Activated CD4-positive, CD25-positive, alpha-beta regulatory T cell (primary cell): ENCODE data around the gene CDK5R2.

Source experiments
- DNase-seq, 4 experiments: peaks; one replicate each; lab custom pipeline; 2025; lab: John Stamatoyannopoulos, UW

Gene CDK5R2

DNA sequence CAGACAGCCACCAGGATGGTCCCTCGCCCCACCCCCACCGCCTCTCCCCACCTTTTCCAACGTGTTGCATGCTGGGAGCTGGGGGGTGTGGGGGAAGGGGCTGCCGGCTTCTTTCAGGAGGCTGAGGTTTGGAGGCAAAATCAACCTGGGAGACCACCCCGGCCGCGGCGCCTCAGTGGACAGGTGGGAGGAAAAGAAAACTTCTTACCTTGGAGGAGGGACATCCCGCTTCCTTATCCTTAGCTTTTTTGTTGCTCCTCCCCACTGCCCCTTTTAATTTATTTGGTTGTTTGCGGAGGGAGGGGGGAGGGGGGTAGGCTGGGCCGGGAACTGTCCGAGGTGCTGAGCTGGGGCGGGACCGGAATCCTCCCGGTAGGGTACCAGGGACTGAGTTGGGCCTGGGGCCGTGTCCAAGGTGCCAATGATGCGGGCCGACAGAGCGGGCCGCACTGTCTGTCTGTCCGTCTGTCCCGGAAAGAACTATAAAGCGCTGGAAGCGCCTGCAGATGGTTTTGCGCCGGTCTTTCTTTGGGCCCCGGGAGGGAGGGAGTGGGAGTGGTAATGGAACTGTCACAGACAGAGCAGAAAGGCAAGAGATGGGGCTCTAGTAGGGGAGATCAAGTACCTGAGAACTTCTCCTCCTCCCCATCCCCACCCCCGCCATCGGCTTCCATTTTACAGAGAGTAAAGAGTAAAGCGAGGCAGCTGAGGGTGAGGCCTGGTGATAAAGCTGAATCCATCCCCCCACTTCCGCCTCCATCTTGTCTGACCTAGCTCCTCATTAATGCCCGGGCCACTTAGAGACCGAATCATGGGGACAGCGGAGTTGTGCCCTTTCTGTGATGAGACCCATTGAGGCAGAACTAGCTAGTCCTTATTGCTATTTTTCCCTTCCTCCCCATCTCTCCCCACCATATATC is 2.4 kb downstream of the CDK5R2 start:
- DNase-seq: no peak

- peak in 3 of 4 experiments; percentile 12 to 44 (median 35) for DNase-seq
Observed at GRCh38 chr2:218962859-218963492, 3.5 kb downstream of the CDK5R2 start.

- DNase-seq: no peak
Observed at GRCh38 chr2:218963601-218964000, 4.1 kb downstream of the CDK5R2 start.

- no peak for DNase-seq
Observed at GRCh38 chr2:218964041-218964771, 4.7 kb downstream of the CDK5R2 start.

GRCh38 chr2:218970894-218971293 is 11.4 kb downstream of the CDK5R2 start:
- no peak for DNase-seq

- DNase-seq: no peak
Observed at GRCh38 chr2:218975060-218975777, 15.8 kb downstream of the CDK5R2 start.

DNA sequence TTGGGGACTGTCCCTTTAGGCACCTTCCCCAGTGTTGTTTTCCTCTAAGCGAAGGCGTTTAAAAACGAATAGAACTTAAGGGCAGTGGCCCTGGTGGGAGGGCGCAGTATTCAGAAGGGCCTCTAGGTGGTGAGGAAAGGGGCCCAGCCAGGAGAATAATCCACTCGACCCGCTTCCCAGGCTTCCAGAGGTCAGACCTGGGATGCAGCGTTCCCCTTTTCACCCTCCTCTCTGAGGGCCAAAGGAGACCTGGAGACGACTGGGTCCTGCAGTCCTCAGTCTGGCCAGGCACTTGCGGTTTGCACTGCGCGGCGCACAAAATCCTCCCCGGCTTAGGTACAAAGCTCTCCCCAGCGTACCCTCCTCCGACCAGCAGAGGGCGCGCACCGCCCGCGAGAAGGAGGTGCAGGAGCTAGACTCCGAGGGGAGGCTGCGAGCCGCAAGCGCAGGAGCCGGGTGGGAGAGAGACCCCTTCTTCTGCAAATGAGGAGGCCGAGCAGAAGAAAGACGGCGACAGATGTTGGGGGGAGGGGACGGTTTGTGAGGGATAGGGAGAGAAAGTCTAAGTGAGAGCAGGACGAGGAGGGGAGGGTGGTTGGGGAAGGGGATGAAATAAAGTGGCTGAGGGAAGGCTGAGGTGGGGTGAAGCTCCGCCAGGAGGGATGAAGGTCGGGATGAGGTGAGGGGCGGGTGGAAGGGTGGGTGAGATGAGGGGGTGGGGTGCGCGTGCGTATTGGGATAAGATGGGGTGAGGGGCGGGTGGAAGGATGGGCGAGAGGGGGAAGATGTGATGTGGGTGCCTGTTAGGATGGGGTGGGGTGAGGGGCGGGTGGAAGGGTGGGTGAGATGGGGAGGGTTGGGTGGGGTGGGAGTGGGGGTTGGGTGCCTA is 20.6 kb downstream of the CDK5R2 start:
- peak; percentile 65 to 77 (median 73) for DNase-seq

- DNase-seq: no peak
Observed at GRCh38 chr2:218980735-218981389, 21.4 kb downstream of the CDK5R2 start.

GRCh38 chr2:218981390-218981880 is 22.0 kb downstream of the CDK5R2 start:
- DNase-seq: no peak

GRCh38 chr2:218981881-218982585 is 22.6 kb downstream of the CDK5R2 start:
- no peak for DNase-seq

GRCh38 chr2:218982586-218983262 is 23.3 kb downstream of the CDK5R2 start:
- no peak for DNase-seq

DNA sequence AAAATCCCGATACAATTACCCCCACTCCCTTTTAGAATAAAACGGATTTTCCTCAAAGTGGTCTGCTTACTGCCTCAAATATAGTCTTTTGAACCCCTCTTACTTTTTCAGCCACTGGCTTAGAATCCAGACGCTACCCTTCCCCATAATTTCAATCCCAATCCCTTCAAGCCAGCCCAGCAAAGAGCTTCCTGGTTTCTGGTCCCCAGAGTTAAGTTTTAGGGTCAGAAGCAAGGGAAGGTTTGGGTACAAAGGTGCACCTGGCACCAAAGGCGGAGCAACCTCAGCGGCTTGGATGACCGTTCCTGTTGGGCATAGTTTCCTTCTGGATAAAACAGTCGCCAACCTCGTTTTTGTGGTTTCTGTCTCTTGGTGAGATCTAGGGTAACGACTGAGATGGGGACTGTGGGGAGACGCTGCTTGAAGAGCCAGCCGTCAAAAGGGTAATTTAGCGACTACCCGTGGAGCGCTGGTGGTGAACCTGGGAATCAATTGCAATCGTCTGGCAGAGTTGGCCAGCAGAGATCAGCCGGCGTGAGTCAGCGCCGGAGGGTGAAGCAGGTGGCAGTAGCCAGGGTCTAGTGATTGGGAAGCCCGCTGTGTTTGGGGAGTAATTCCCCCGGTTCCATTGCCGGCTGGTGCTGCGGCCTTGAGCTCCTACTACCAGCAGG is 23.9 kb downstream of the CDK5R2 start:
- DNase-seq: no peak

- DNase-seq: no peak
Observed at GRCh38 chr2:218983934-218984238, 24.4 kb downstream of the CDK5R2 start.

DNA sequence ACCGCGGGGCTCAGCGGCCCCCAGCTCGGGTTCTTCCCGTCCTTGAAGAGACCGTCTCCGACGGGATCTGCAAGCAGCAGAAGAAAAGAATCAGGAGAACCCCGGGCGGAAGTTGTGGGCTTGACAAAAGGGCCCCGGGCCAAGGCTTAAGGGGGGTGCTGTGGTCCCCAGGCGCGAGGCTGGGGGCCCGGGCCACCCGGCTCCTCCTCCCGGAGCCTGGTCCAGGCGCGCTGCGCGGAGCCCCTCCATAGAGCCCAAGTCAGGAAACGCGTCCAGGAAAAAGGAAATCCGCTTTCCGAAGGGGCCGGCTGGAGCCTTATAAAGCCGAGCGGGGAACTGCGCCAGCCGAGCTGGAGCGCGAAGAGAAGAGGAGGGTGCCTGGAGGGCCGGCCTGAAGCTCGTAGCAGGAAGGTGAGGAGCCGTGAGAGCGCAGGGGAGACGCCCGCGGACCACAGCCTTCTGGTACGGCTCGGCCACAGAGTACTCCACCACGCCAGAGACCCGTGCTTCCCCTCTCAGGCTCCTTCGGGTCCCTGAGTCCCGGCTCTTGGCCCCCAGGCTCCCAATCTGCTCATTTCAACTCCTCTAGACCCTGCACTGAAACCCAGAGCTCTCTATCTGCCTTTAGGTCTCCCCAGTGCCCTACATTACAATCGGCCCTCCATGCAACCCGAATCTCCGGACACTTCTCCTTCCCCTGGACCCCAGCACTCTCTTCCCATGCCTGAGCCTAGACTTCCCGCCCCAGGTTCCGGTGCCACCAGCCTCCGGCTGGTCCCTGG is 25.0 kb downstream of the CDK5R2 start:
- no peak for DNase-seq

DNA sequence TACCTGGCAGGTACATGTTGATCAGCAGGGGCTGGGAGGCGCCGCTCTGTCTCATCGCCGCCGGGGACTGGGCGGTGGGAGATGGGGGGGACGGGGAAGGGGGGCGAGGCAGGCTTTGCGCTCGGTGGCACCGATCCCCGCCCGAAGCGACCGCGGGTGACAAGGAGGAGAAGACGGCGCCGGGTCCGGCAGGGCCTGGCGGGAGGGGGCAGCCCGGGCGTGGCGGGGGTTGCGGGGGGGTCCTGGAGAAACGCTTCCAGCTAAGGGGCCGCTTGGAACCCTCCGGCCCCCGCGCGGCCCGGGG is 25.5 kb downstream of the CDK5R2 start, which contains the start of gene FEV:
Gene FEV, minus strand, starts transcription at position 164 of the 304 bp plus-strand sequence. Its CDS starts 109 bp downstream, at position 55.
- DNase-seq: no peak

- no peak for DNase-seq
Observed at GRCh38 chr2:218985325-218986091, 26.0 kb downstream of the CDK5R2 start.

GRCh38 chr2:218986148-218986761 is 26.8 kb downstream of the CDK5R2 start:
- DNase-seq: no peak
